AG04450 (cell line): ENCODE data around the gene MND1. TPM values are rescaled to one million over a fixed set of nuclear protein-coding genes. Genes with fewer than 3 reads are reported as not detected.

Source experiments
- CTCF ChIA-PET: fragments of 300-600, 350-600 bp; formaldehyde crosslinking; extraction: SDS; loops from one replicate; lab custom pipeline; 2022; ENCODE audit warnings: antibody characterized with exemption, inconsistent platforms; lab: Charles Lee
- POLR2A ChIA-PET: fragments of 350-600 bp; formaldehyde crosslinking; extraction: SDS; loops from one replicate; lab custom pipeline; 2021; ENCODE audit warnings: antibody characterized with exemption, inconsistent platforms; lab: Yijun Ruan, JAX
- DNase-seq: peaks from one replicate; pipeline ENCODE4 v3.0.0-alpha.2; 2011; ENCODE audit warnings: low read depth, low spot score
- H3K27ac ChIP-seq: one replicate; pipeline ENCODE4 v1.5.1; 2012; ENCODE audit warnings: low read depth, low read length, control low read depth
- H3K27me3 ChIP-seq: one replicate; pipeline ENCODE4 v1.6.0; 2012; ENCODE audit warnings: low read length; ENCODE audit not compliant: control insufficient read depth, insufficient read depth
- H3K4me3 ChIP-seq: 2 replicates; pipeline ENCODE4 v1.5.1; 2011; ENCODE audit warnings: mild to moderate bottlenecking, low read depth, low read length, control low read depth
- H3K9me3 ChIP-seq: 2 replicates; pipeline ENCODE4 v1.5.1; 2012; ENCODE audit warnings: low read length; ENCODE audit not compliant: control insufficient read depth, insufficient read depth
- polyA plus RNA-seq: library from polyadenylated mRNA; depleted of rRNA; stranded (reverse); fragments of >200 nt; gene quantifications from 2 replicates; pipeline ENCODE4 v1.2.3, GENCODE V29; 2011
- TF ChIP-seq, protein P1 (sequence below): IDR thresholded peaks from 2 replicates; pipeline ENCODE4 v1.5.1; 2011; ENCODE audit warnings: low read depth, low read length, control low read depth, inconsistent platforms

The MND1 gene
- polyA plus RNA-seq, 1 experiment, result 2.2 TPM

DNA sequence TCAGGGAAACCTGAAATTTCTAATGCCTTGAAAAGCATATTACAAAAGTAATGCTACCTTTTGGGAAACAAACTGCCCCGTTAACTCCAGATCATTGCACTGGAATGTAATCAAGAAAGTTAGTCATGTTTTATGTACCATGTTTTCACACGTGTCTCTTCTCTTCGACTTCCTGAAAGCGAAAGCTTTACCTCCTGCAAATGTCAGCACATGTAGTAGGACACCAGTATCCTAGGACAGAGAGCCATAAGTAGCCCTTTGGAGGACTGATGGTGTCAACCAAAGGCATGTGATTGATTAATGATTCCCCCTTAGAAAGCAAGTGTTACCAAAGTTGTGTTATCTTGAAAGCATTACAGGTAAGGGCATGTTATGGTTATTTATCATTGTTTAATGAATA is 8.8 kb upstream of the MND1 start:
- Histone ChIP-seq H3K4me3 (no peak overlapping the region), H3K27ac (no peak overlapping the region), H3K27me3 (no peaks in the 10 kb centered on the region), H3K9me3 (no peaks in the 10 kb centered on the region)
- ChIA-PET CTCF (interaction anchor here (0.5 to 6.5 kb wide), 3 partner anchors 27 to 238 kb away, joined by 3 to 34 read pairs (median 8); no protein-coding TSS in a partner anchor), POLR2A (interaction anchor here (0.6 to 0.9 kb wide), 2 partner anchors 92 to 130 kb away, joined by 3 read pairs; no protein-coding TSS in a partner anchor)
- TF ChIP-seq, protein P1, sequence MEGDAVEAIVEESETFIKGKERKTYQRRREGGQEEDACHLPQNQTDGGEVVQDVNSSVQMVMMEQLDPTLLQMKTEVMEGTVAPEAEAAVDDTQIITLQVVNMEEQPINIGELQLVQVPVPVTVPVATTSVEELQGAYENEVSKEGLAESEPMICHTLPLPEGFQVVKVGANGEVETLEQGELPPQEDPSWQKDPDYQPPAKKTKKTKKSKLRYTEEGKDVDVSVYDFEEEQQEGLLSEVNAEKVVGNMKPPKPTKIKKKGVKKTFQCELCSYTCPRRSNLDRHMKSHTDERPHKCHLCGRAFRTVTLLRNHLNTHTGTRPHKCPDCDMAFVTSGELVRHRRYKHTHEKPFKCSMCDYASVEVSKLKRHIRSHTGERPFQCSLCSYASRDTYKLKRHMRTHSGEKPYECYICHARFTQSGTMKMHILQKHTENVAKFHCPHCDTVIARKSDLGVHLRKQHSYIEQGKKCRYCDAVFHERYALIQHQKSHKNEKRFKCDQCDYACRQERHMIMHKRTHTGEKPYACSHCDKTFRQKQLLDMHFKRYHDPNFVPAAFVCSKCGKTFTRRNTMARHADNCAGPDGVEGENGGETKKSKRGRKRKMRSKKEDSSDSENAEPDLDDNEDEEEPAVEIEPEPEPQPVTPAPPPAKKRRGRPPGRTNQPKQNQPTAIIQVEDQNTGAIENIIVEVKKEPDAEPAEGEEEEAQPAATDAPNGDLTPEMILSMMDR, result no peak
- no peak for DNase-seq

DNA sequence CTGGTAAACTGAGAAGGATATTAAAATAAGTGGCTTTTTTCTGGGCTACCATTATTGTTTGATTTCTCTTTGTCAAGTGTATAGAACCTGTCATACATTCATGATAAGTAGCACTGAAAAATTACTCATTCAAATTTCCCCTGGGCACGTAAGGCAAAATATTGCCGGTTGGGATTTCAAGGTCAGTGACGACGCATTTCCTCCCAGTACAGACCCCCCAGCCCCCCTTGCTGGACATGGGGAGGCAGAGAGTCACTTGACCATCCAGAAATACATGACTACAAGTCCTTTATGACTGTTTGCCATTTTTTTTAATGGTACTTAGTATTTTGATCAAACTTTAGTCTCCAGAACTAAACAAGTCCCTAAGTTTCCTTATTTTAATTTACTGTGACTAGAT is 6.8 kb upstream of the MND1 start:
- H3K27me3 ChIP-seq, result no peaks in the 10 kb centered on the region
- CTCF ChIA-PET, result interaction anchor here (1.1 to 6.5 kb wide), 3 partner anchors 195 to 305 kb away, joined by 5 to 34 read pairs (median 6); no protein-coding TSS in a partner anchor
- POLR2A ChIA-PET, result no interaction called here
- no peak for DNase-seq
- no peaks in the 10 kb centered on the region for H3K9me3 ChIP-seq
- TF ChIP-seq, protein P1, result no peak
- H3K27ac ChIP-seq, result no peak overlapping the region
- no peak overlapping the region for H3K4me3 ChIP-seq

DNA sequence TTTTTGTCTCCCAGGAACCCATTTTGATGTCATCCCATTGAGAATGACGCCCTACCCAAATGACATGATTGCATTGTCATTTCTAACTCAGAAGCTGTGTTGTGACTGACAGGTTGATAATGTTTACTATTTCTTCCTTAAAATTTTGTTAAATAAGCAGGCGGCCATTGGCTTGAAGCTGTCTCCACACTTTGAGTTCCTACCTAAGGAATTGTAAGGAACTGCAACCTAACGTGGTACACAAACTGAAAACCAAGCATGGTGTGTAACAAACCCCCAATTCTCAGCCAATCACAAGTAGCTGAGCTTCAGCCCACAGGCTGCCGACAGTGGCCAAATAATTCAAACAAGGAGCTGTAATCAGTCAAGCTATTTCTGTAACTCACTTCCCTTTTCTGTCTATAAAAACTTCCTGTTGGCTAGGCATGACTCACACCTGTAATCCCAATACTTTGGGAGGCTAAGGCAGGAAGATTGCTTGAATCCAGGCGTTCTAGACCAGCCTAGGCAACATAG is 2.9 kb upstream of the MND1 start:
- TF ChIP-seq, protein P1, result no peak
- no peak overlapping the region for H3K4me3 ChIP-seq
- no peaks in the 10 kb centered on the region for H3K27me3 ChIP-seq
- H3K9me3 ChIP-seq, result no peaks in the 10 kb centered on the region
- CTCF ChIA-PET, result interaction anchor here (1.1 to 6.6 kb wide), 5 partner anchors 186 to 302 kb away, joined by 3 to 67 read pairs (median 12); no protein-coding TSS in a partner anchor
- DNase-seq, result no peak
- POLR2A ChIA-PET, result no interaction called here
- no peak overlapping the region for H3K27ac ChIP-seq

DNA sequence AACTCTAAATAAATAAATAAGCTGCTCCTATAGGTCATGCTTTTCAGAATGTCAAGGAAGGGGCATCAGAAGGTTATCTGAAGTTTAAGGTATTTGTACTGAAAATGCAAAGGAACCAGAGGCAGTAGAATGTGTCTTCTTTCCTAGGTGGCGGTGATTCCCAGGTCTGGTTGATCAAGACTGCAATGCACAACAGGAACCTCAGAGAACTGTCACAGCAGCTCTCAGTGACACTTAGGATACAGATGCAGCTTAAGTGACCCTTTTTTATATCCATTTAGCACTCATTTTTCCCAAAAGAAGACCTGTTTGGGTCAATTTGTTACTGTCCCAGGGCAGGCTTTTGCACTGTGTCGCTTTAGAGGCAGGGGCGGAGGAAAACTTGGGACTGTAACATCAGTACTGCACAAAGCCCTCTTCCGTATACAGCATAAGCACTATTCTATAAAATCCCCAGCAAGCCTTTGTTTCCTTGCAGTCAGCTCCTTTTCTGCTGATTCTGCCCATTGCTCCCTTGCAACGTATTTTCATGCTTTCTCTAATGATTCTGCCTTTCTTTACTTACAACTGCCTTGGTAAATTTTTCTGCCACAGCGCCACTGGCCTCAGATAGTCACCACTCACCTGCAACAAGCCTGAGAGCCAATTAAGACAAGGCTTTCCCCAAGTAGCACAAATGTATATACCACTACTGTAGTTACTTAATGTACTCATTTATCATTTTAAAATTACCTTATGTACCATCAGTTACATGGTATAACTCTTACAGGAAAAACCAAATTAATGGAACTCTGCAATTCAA is 1.5 kb upstream of the MND1 start:
- CTCF ChIA-PET, result interaction anchor here (0.6 to 6.6 kb wide), 11 partner anchors 50 to 301 kb away, joined by 3 to 67 read pairs (median 5); partner anchors contain the start of gene TMEM131L
- TF ChIP-seq, protein P1, result no peak
- no peak overlapping the region for H3K27ac ChIP-seq
- no peak overlapping the region for H3K4me3 ChIP-seq
- no peak for DNase-seq
- POLR2A ChIA-PET, result no interaction called here
- no peaks in the 10 kb centered on the region for H3K27me3 ChIP-seq
- H3K9me3 ChIP-seq, result no peaks in the 10 kb centered on the region
